NCI-H2171 treated with DMSO at 0.1 percent for 48 hours (cell line): ENCODE results near the gene DTYMK.

Experiments used
- DNase-seq: peaks from one replicate; lab custom pipeline; 2025; lab: John Stamatoyannopoulos, UW

DTYMK gene

DNA sequence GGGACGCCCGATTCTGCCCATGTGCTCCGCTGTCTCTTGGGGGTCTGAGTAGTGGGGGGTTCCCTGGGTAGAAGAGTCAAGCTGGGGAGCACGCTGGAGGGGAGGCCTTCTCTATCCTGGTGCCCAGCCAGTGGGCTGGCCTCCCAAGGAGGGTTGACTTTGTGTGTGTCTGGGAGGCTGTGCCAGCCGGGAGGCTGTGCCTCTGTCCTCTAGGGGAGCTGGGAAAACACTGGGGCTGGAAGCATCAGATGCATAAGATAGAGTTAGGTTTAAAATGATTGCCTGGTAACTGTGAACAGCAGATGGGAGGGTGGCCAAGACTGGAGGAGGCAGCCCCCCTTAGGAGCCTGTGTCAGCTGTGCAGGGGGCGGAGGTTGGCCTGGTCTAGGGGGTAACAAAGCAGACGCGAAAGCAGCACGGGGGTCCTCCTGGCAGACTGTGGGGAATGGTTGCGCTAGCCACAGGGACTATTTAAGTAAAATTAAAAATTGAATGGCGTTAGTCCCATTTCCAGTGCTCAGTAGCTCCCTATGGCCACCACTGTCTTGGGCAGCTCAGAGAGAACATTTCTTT is 16.5 kb upstream of the DTYMK start:
- no peak for DNase-seq

DNA sequence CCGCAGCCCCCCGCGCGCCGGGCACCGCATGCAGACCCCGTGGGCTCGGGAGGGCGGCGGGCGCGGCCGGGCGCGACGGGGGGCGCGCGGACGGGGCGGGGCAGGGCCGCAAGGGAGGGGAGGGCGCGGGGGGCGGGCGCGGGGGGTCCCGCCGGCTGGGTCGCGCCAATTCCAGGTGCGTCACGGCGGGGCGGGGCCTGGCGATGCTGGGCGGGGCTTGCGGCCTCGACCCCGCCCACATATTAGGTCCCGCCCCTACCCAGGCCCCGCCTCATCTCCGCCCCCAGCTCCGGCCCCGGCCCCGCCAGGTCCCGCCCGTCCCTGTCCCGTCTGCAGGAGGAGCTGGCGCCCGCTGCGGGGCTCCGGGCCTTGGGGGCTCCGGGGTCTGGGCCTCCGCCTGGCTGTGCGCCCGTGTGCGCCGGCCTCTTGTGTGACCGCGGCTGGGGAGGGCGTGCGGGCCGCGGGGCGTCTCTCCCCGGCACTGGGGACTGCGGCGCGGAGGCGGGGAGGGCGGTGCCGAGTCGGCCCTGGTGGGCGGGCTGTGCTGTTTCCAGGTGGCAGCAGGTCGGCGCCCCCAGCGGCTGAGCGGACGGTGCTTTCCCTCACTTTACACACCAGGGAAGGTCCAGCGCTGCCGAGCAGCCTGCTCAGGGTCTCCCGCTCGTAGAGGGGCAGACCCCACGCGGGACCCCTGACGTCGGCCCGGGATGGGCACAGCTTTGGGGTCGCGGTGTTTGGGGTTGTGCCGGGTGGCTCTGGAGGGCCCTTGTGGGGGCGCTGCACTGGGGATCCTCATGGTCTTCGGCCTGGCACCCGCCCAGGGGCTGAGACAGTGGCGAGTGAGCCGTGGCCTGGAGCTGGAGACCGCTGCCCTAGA is 15.8 kb upstream of the DTYMK start:
- DNase-seq, result peak; percentile 58

DNA sequence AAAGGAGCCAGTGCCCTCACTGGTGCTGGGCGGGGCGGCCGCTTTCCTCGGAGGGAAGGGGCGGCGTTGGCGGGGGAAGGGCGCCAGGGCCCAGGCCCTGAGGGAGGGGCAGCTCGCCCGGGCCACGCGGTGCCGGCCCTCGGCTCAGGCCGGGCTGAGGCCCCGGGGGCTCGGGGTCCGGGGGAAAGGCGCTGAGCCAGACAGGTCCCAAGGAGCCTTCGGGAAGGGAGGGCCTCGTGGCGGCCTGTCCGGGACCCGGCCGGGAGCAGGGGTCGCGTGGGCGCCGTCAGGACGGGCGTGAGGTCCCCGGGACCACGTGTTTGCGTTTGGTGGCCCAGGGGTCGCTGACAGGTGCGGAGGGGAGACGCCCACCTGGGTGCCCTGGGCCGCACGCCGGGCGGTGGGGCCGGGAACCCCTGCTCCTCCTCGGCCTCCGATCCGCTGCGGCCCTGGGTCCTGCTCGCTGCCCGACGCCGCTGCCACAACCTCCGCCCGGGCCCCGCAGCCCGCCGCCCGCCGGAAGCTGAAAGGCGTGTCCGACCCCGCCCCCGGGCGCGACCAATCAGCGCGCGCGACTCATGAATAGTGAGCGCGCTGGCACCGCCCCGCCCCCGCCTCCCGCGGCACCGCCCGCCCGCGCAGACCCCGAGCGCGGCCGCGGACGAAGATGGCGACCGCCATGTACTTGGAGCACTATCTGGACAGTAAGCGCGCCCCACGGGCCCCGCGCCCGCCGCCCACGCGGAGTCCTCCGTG is 15.0 kb upstream of the DTYMK start, which contains the start of gene ING5:
Gene ING5, plus strand, starts transcription at position 641 of the 756 bp plus-strand sequence. Its CDS starts 27 bp downstream, at position 668.
- DNase-seq, result peak; percentile 75

DNA sequence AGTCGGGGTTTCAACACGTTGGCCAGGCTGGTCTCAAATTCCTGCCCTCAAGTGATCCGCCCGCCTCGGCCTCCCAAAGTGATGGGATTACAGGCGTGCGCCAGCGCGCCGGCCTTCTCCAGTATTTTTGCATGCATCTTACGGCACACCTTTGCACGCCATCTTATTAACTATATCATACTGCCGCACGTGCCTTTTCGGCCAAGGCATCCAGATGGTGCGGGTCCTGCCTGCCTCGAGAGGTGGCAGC is 14.5 kb upstream of the DTYMK start:
- DNase-seq, result peak; percentile 81

DNA sequence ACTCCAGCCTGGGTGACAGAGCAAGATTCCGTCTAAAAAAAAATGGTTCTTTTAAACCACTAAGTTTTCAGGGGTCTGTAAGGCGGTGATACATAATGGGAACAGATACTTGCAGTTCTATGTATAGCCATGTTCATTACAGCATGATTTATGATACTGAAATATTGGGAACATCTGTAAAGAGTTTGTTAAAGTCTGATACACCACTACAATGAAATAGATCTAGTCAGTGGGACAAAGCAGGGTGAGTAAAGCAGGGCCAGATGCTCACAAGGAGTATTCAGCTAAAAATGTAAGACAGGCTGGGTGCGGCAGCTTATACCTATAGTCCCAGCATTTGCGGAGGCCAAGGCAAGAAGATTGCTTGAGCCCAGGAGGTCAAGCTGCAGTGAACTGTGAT is 9.0 kb upstream of the DTYMK start:
- DNase-seq, result no peak

- no peak for DNase-seq
Measured at GRCh38 chr2:241692448-241692847, 5.8 kb upstream of the DTYMK start.

DNA sequence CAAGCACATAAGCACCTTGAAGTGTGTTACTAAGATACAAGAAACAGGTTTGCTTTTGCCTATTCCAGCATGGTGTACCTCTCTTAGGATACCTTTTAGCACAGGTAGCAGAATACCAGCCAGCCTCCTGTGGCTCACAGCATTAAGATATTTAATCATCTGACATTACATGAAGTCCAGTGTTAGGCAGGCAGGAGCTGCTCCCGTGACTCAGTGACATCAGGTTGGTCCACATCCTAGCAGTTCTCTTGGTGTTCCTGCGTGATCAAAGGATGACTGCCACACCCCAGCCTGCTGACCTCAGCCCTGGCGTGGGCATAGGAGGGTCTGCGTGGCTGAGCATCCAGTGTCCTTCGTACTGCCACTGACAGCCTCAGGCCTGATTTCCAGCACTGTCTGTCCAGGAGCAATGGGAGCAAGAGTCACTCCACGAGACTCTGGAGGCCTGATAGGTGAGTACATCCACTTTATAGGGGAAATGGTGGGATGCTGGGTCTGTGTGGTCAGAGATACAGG is 3.6 kb upstream of the DTYMK start:
- DNase-seq, result no peak

DNA sequence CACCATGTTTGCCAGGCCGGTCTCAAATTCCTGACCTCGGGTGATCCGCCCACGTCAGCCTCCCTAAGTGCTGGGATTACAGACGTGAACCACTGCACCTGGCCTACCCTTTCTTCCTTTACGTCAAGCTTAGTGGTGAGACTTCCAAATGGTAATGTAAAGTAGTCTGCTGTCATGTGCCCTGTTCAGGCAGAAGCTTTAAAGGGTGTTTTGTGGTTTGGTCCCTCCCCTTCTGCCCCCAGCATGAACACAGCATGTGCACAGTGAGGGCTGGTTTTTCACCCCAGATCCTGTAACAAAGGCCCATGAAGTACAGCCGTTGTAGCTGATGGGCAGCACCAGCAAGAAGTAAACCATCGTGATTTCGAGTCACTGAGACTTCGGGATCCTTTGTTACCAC is 2.7 kb upstream of the DTYMK start:
- no peak for DNase-seq

GRCh38 chr2:241686324-241686649 is 328 bp downstream of the DTYMK start:
- DNase-seq, result no peak

DNA sequence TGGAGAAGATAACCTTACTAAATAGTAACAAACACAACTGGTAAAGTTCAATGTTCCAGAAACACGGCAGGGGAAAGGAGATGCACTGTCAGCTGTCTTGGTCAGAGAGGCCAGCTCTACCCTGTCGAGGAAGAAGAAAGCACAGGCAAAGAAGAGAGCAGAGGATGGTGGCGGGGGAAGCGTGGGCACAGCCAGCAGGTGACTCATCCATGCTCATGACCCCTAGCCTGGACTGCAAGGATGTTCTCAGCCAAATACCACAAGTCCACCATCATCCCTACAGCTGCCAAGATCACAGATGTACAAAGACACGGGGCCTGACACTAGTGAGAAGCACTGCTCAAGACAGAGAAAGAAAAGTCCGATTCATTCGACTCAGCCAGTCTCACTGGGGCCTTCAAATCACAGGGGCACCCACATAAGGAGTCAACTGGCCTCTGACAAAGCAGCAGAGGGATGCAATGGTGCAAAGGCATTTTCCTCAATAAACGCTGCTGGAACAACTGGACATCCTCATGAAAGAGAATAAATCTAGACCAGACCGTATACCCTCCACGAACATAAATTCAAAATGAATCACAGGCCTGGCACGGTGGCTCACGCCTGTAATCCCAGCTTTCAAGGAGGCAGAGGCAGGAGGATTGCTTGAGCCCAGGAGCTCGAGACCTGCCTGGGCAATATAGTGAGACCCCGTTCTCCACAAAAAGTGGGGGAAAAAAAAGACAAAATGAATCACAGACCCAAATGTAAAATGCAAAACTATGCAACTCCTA is 5.6 kb downstream of the DTYMK start:
- no peak for DNase-seq

GRCh38 chr2:241680044-241680443 is 6.6 kb downstream of the DTYMK start:
- no peak for DNase-seq

- DNase-seq, result no peak
Measured at GRCh38 chr2:241678784-241679540, 7.7 kb downstream of the DTYMK start.

DNA sequence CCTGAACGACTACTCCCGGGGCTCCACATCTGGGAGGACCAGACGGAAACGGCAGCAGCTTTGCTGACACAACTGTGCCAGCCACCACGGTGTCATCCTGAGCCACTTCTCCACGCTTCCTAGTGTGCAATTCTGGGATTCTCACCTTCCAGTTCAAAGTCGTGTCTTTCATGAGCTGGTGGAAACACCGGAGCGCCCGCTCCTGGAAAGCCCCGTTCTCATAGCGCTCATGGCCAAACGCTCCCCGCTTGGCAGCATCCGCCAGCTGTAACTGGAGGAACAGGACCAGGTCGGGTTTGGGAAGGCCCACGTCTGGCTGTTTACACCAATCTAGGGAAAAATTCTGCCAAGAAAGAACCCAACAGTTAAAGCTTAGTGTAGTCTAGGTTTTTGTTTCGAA is 8.3 kb downstream of the DTYMK start:
- no peak for DNase-seq

- no peak for DNase-seq
Measured at GRCh38 chr2:241677392-241677791, 9.2 kb downstream of the DTYMK start.

- no peak for DNase-seq
Measured at GRCh38 chr2:241676665-241677064, 9.9 kb downstream of the DTYMK start.

- no peak for DNase-seq
Measured at GRCh38 chr2:241675885-241676284, 10.7 kb downstream of the DTYMK start.

- no peak for DNase-seq
Measured at GRCh38 chr2:241673797-241674725, 12.6 kb downstream of the DTYMK start.

DNA sequence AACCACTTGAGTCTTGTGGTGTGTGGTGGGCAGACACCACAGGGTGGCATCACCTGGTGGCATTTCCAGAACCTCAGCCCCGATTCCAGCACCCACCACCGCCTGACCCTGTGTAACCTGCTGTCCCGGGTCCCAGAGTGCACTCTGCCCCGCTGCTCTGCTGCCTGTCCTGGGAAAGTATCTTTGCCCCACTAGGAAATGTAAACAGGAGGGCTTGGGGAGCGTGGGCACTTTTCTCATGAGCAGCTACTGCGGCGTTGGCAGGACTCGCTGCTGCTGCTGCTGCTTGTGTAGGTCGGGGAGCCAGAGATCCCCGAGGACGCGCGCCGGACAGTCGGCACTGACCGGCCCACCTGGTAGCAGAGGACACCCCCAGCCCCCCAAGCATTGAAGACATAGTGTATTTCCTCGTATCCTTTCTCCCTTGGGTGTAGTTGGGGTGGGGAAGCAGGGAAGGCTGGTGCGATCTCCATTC is 13.4 kb downstream of the DTYMK start:
- DNase-seq, result no peak

GRCh38 chr2:241672243-241673188 is 14.1 kb downstream of the DTYMK start:
- no peak for DNase-seq
